GM18498 (cell line): ENCODE measurements around the gene EXOG.
"Not testable (repeated sequence)": the region's sequence is repeated elsewhere in the genome, so short reads cannot be mapped to it uniquely, and the experiment has no call there.

ENCODE experiments used
- ATAC-seq: cut with Tn5 transposase; IDR thresholded peaks from one replicate; pipeline ENCODE4 v1.9.1; 2021; ENCODE audit warnings: mild to moderate bottlenecking, moderate library complexity; ENCODE audit not compliant: unreplicated experiment

Gene EXOG

GRCh38 chr3:38561746-38562466, 65.8 kb downstream of the EXOG start:
- no peak for ATAC-seq

GRCh38 chr3:38562467-38562925, 66.4 kb downstream of the EXOG start:
- ATAC-seq, result no peak

GRCh38 chr3:38563070-38563885, 67.1 kb downstream of the EXOG start:
- no peak for ATAC-seq

- no peak for ATAC-seq
Measured at GRCh38 chr3:38563886-38564270, 67.7 kb downstream of the EXOG start.

- ATAC-seq, result no peak
Measured at GRCh38 chr3:38564631-38565338, 68.6 kb downstream of the EXOG start.

GRCh38 chr3:38565339-38566214, 69.4 kb downstream of the EXOG start:
- ATAC-seq, result no peak

- no peak for ATAC-seq
Measured at GRCh38 chr3:38566215-38566528, 70.0 kb downstream of the EXOG start.

GRCh38 chr3:38566794-38567193, 70.7 kb downstream of the EXOG start:
- ATAC-seq, result not testable (repeated sequence)

GRCh38 chr3:38567498-38567897, 71.4 kb downstream of the EXOG start:
- ATAC-seq, result no peak

- no peak for ATAC-seq
Measured at GRCh38 chr3:38573111-38573510, 77.0 kb downstream of the EXOG start.

- ATAC-seq, result no peak
Measured at GRCh38 chr3:38573556-38573955, 77.4 kb downstream of the EXOG start.

- ATAC-seq, result no peak
Measured at GRCh38 chr3:38574411-38575278, 78.5 kb downstream of the EXOG start.

- no peak for ATAC-seq
Measured at GRCh38 chr3:38575279-38575843, 79.2 kb downstream of the EXOG start.
